IMR-90 (cell line): ENCODE data around the gene PGBD5. TPM values are rescaled to one million over a fixed set of nuclear protein-coding genes. Genes with fewer than 3 reads are reported as not detected.

Source experiments
- ATAC-seq: fragments of 200-7000 bp; cut with Tn5 transposase; 2 replicates; pipeline ENCODE4 v1.9.1; 2020; ENCODE audit warnings: low read depth, mild to moderate bottlenecking, moderate library complexity
- BruUV-seq: library from RNA; stranded (reverse); fragments of 400-500 nt; replicated peaks from 2 replicates; lab custom pipeline; 2021; lab: Mats Ljungman, UMichigan
- CTCF ChIA-PET: fragments of 300-600 bp; formaldehyde crosslinking; extraction: SDS; loops from one replicate; lab custom pipeline; 2021; ENCODE audit warnings: antibody characterized with exemption; lab: Yijun Ruan, JAX
- POLR2A ChIA-PET: fragments of 300-600 bp; sonication (Branson Sonifier 250); formaldehyde crosslinking; loops from one replicate; lab custom pipeline; 2022; ENCODE audit warnings: antibody characterized with exemption; ENCODE audit not compliant: unreplicated experiment; lab: Charles Lee
- DNase-seq: peaks from one replicate; pipeline ENCODE4 v3.0.0; 2013
- H2AFZ ChIP-seq: replicated peaks from 2 replicates; pipeline ENCODE3; 2013; ENCODE audit warnings: low read length, mild to moderate bottlenecking; ENCODE audit not compliant: poor library complexity
- H2AK5ac ChIP-seq: 2 replicates; pipeline ENCODE4 v1.6.1; 2013; ENCODE audit warnings: low read depth, low read length, inconsistent platforms
- H2AK9ac ChIP-seq: replicated peaks from 2 replicates; pipeline ENCODE3; 2013; ENCODE audit warnings: mild to moderate bottlenecking, low read depth, low read length, moderate library complexity; ENCODE audit not compliant: poor library complexity
- H2BK120ac ChIP-seq: 2 replicates; pipeline ENCODE4 v1.6.1; 2013; ENCODE audit warnings: low read depth, low read length, inconsistent platforms
- H2BK15ac ChIP-seq: 3 replicates; pipeline ENCODE4 v1.6.1; 2013; ENCODE audit warnings: low read depth, low read length, inconsistent platforms
- H2BK20ac ChIP-seq: 2 replicates; pipeline ENCODE4 v1.6.1; 2013; ENCODE audit warnings: low read depth, mild to moderate bottlenecking, inconsistent platforms, low read length, moderate library complexity
- H2BK5ac ChIP-seq: 2 replicates; pipeline ENCODE4 v1.6.1; 2013; ENCODE audit warnings: mild to moderate bottlenecking, low read depth, low read length, inconsistent platforms; ENCODE audit not compliant: poor library complexity, severe bottlenecking
- H3K14ac ChIP-seq: replicated peaks from 2 replicates; pipeline ENCODE4 v1.6.1; 2013; ENCODE audit warnings: low read depth, low read length, inconsistent platforms
- H3K18ac ChIP-seq: 2 replicates; pipeline ENCODE4 v1.6.1; 2013; ENCODE audit warnings: low read depth, low read length, control low read depth
- H3K23ac ChIP-seq: 2 replicates; pipeline ENCODE4 v1.6.1; 2013; ENCODE audit warnings: low read depth, low read length, inconsistent platforms
- H3K27ac ChIP-seq: 2 replicates; pipeline ENCODE4 v1.5.1; 2013; ENCODE audit warnings: mild to moderate bottlenecking, control low read depth, low read length; ENCODE audit not compliant: insufficient read depth
- H3K27me3 ChIP-seq: 2 replicates; pipeline ENCODE4 v1.6.1; 2013; ENCODE audit warnings: low read length; ENCODE audit not compliant: control insufficient read depth, insufficient read depth
- H3K36me3 ChIP-seq: 2 replicates; pipeline ENCODE4 v1.6.1; 2013; ENCODE audit warnings: low read length, mixed read lengths; ENCODE audit not compliant: control insufficient read depth, insufficient read depth
- H3K4ac ChIP-seq: 2 replicates; pipeline ENCODE4 v1.6.1; 2013; ENCODE audit warnings: low read depth, low read length, inconsistent platforms
- H3K4me1 ChIP-seq: 2 replicates; pipeline ENCODE4 v1.6.1; 2013; ENCODE audit warnings: low read length, mixed read lengths; ENCODE audit not compliant: control insufficient read depth, insufficient read depth
- H3K4me2 ChIP-seq: 2 replicates; pipeline ENCODE4 v1.6.1; 2013; ENCODE audit warnings: low read depth, mild to moderate bottlenecking, control low read depth, low read length, moderate library complexity
- H3K4me3 ChIP-seq: 2 replicates; pipeline ENCODE4 v1.5.1; 2013; ENCODE audit warnings: low read depth, mild to moderate bottlenecking, control low read depth, low read length, moderate library complexity; ENCODE audit not compliant: insufficient read depth
- H3K56ac ChIP-seq: 2 replicates; pipeline ENCODE4 v1.6.1; 2013; ENCODE audit warnings: low read length, inconsistent platforms; ENCODE audit not compliant: insufficient read depth; ENCODE audit errors: extremely low read depth
- H3K79me1 ChIP-seq, 2 experiments: 2 replicates each; pipeline ENCODE4 v1.6.1; 2013; ENCODE audit warnings: low read length in 2 of 2, inconsistent platforms in 1 of 2, low read depth in 1 of 2
- H3K9ac ChIP-seq: 2 replicates; pipeline ENCODE4 v1.6.1; 2013; ENCODE audit warnings: low read depth, low read length, control low read depth
- H3K9me1 ChIP-seq: 2 replicates; pipeline ENCODE4 v1.6.1; 2013; ENCODE audit warnings: low read length, inconsistent platforms; ENCODE audit not compliant: insufficient read depth
- H3K9me3 ChIP-seq: 2 replicates; pipeline ENCODE4 v1.6.1; 2013; ENCODE audit warnings: low read length; ENCODE audit not compliant: control insufficient read depth, insufficient read depth
- H4K20me1 ChIP-seq: 2 replicates; pipeline ENCODE4 v1.6.1; 2013; ENCODE audit warnings: low read length, inconsistent platforms; ENCODE audit not compliant: insufficient read depth
- H4K5ac ChIP-seq: 2 replicates; pipeline ENCODE4 v1.6.1; 2013; ENCODE audit warnings: mild to moderate bottlenecking, low read depth, low read length, control low read depth
- H4K8ac ChIP-seq, 2 experiments: 2 replicates each; pipeline ENCODE4 v1.6.1; 2013; ENCODE audit warnings: low read depth in 2 of 2, low read length in 2 of 2, control low read depth in 1 of 2, inconsistent platforms in 1 of 2
- H4K91ac ChIP-seq: 2 replicates; pipeline ENCODE4 v1.6.1; 2013; ENCODE audit warnings: low read depth, low read length, inconsistent platforms; ENCODE audit not compliant: insufficient read depth
- BHLHE40 ChIP-seq: fragments of 150-350 bp; IDR thresholded peaks from 2 replicates; pipeline ENCODE4 v1.6.1; 2016; ENCODE audit warnings: mild to moderate bottlenecking, low read depth, low read length
- FOS ChIP-seq: fragments of 150-350 bp; IDR thresholded peaks from 2 replicates; pipeline ENCODE4 v1.6.1; 2016; ENCODE audit warnings: low read depth, low read length
- MAZ ChIP-seq: IDR thresholded peaks from 2 replicates; pipeline ENCODE4 v1.6.1; 2012; ENCODE audit warnings: low read depth, mild to moderate bottlenecking, low read length, improper control_type of control experiment, moderate library complexity, borderline replicate concordance
- POLR2A ChIP-seq: IDR thresholded peaks from 2 replicates; pipeline ENCODE4 v1.6.1; 2012; ENCODE audit warnings: mild to moderate bottlenecking, low read depth, low read length
- RCOR1 ChIP-seq: IDR thresholded peaks from 2 replicates; pipeline ENCODE4 v1.6.1; 2012; ENCODE audit warnings: mild to moderate bottlenecking, low read length, improper control_type of control experiment; ENCODE audit not compliant: insufficient replicate concordance
- WGBS, 2 experiments: methylation state at CpG; one replicate each; pipeline versions ENCODE4 v1.1.5 to v1.1.7; 2013; ENCODE audit warnings: missing lambda C conversion rate in 2 of 2; ENCODE audit not compliant: insufficient read length in 1 of 2; ENCODE audit errors: extremely low coverage in 2 of 2; 5-methylcytosine and 5-hydroxymethylcytosine counted together
- dilution Hi-C: fragments of 300-500 bp; cut with HindIII; formaldehyde crosslinking; loops from one replicate; pipeline ENCODE4 v1.14.3; 2018; ENCODE audit warnings: low sequenced_read_pairs; ENCODE audit not compliant: unreplicated experiment
- in situ Hi-C: fragments of 300-500 bp; cut with MboI; formaldehyde crosslinking; loops from 3 replicates; pipeline ENCODE4 v1.14.3; 2019; ENCODE audit warnings: low sequenced_read_pairs, inconsistent platforms, mixed read lengths
- intact Hi-C: fragments of 100-400 bp; cut with micrococcal nuclease; formaldehyde crosslinking; loops from 2 replicates; pipeline ENCODE4 v1.10.0; 2022
- polyA plus RNA-seq, 3 experiments: library from polyadenylated mRNA; depleted of rRNA; stranded (reverse); fragments of >200 nt; gene quantifications; 2 replicates each; pipeline ENCODE4 v1.2.3, GENCODE V29; 2012; ENCODE audit warnings: low replicate concordance in 1 of 3
- total RNA-seq: library from RNA; depleted of rRNA; stranded (reverse); fragments of >200 nt; gene quantifications from 2 replicates; pipeline ENCODE4 v1.2.3, GENCODE V29; 2012
- TF ChIP-seq, protein P1 (sequence below): fragments of 150-350 bp; IDR thresholded peaks from 2 replicates; pipeline ENCODE4 v1.6.1; 2016; ENCODE audit warnings: low read depth, mild to moderate bottlenecking, low read length, moderate library complexity, borderline replicate concordance

Gene PGBD5
- total and polyA plus RNA-seq, 2 of the 4 experiments (the other 2 are of a cell fraction) = 0.18 to 0.36 TPM

DNA sequence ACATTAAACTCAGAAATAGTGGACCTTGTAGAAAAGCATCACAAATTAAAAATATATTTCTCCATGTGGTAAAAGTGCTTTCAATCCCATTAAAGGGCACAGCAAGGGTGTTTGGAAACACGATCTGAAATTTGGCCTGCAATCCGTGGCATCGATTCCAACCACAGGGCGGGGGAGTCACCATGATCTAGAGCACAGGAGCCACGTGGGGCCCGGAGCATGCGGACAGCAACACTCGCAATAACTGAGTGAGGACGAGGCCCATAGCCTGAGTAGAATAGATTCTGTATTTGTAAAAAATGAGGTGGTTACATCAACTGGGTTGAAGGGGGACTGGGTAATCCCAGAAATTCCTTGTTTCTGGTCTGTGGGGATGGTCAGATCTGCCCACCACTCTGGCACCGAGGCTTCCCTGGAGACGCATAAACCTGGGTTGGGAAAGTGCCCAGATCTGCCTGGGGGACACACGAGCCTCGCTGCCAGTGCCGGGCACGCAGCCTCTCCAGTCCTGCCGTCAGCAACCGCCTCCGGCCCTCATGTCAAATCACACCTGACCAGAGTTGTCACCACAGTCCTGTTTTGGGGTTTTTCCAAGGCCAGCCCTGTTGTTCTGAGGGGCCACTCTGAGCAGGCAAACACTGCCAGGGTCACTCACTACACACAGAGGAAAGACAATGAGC, 104.3 kb downstream of the PGBD5 start:
- no peaks in the 10 kb centered on the region for H3K9me1 ChIP-seq
- H2AK9ac ChIP-seq = no peak overlapping the region
- ATAC-seq = no peak
- H4K91ac ChIP-seq = no peak overlapping the region
- H2AK5ac ChIP-seq = no peak overlapping the region
- H4K8ac ChIP-seq = no peak overlapping the region
- no peaks in the 10 kb centered on the region; the same call in 1 of the 2 replicates for H3K27me3 ChIP-seq
- no peaks in the 10 kb centered on the region for H3K36me3 ChIP-seq
- H2BK20ac ChIP-seq = no peak overlapping the region
- no TSS peak for BruUV-seq
- no peaks in the 10 kb centered on the region for H4K20me1 ChIP-seq
- ChIA-PET CTCF (no interaction called here), POLR2A (no interaction called here)
- no peak overlapping the region for H3K4me3 ChIP-seq
- in situ Hi-C loops = loop anchor here (25.0 kb wide), 1 partner anchor 1060 kb away; the partner anchor contains the start of gene RAB4A
- no peak for DNase-seq
- H3K23ac ChIP-seq = no peak overlapping the region
- no peak overlapping the region for H3K27ac ChIP-seq
- no peak overlapping the region for H4K5ac ChIP-seq
- H3K4ac ChIP-seq = no peak overlapping the region
- no peaks in the 10 kb centered on the region for H3K4me1 ChIP-seq
- intact Hi-C loops = no loop called here
- no peak overlapping the region for H2BK15ac ChIP-seq
- dilution Hi-C loops = no loop called here
- no peaks in the 10 kb centered on the region for H3K9me3 ChIP-seq
- no peak overlapping the region for H3K9ac ChIP-seq
- no peak overlapping the region for H3K4me2 ChIP-seq
- no peak overlapping the region for H3K14ac ChIP-seq
- no peak for TF ChIP-seq RCOR1
- no peak for TF ChIP-seq BHLHE40
- TF ChIP-seq, protein P1, sequence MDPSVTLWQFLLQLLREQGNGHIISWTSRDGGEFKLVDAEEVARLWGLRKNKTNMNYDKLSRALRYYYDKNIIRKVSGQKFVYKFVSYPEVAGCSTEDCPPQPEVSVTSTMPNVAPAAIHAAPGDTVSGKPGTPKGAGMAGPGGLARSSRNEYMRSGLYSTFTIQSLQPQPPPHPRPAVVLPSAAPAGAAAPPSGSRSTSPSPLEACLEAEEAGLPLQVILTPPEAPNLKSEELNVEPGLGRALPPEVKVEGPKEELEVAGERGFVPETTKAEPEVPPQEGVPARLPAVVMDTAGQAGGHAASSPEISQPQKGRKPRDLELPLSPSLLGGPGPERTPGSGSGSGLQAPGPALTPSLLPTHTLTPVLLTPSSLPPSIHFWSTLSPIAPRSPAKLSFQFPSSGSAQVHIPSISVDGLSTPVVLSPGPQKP = no peak
- TF ChIP-seq MAZ = no peak
- TF ChIP-seq FOS = no peak
- no peak for TF ChIP-seq POLR2A
- H3K56ac ChIP-seq = no peak overlapping the region
- no peak overlapping the region for H2BK120ac ChIP-seq
- H3K79me1 ChIP-seq = no peaks in the 10 kb centered on the region
- WGBS, 2 experiments = 70% methylated on average over 6 of the region's 18 CpGs; no CpG with 5 or more reads in 1 of the 2 experiments
- no peak overlapping the region for H2AFZ ChIP-seq
- no peak overlapping the region for H3K18ac ChIP-seq
- H2BK5ac ChIP-seq = no peak overlapping the region
